Mesenteric fat pad (tissue), 1 donor: Measurements from ENCODE around the gene TCERG1L. TPM values are rescaled to one million over a fixed set of nuclear protein-coding genes. Genes with fewer than 3 reads are reported as not detected.

Experiments used
- DNase-seq: peaks from one replicate; pipeline ENCODE4 v3.0.0-alpha.2; 2020; ENCODE audit warnings: low spot score
- total RNA-seq: library from RNA; stranded (reverse); fragmentation: NEBNext Ultra II Directional; extraction: Animal tissue kit (Norgen Biotek cat#: 25700); gene quantifications from one replicate; pipeline ENCODE4 v1.2.1, GENCODE V29; 2021
- donor health status: DM: yes; HTN: yes; CAD: no.

The TCERG1L gene
- total RNA-seq, 1 donor from 2014 or later: not detected

- DNase-seq: no peak
These were observed 261.3 kb downstream of the TCERG1L start for GRCh38 chr10:131050162-131050766.

DNA sequence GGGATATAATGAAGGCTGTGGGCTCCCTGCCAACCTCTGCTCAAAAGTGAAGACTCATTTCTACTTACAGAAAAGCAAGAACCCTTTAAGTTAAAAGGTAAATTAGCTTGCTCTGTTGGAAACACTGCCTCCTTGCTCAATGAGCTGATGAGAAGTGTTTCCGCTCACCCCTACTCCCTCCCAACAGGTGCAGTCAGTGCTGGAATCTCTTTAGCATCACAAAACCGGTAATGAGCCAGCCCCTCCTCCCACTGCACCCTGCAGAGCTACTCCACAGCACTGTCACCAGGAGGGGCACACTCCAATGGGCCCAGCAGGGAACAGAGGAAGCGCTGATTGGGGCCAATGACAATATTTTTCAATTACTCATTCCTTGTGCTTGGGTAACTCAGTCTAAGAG lies 262.5 kb downstream of the TCERG1L start:
- DNase-seq: no peak

GRCh38 chr10:131048606-131049005 lies 262.9 kb downstream of the TCERG1L start:
- no peak for DNase-seq

- no peak for DNase-seq
These were observed 264.0 kb downstream of the TCERG1L start for GRCh38 chr10:131047501-131047900.

DNA sequence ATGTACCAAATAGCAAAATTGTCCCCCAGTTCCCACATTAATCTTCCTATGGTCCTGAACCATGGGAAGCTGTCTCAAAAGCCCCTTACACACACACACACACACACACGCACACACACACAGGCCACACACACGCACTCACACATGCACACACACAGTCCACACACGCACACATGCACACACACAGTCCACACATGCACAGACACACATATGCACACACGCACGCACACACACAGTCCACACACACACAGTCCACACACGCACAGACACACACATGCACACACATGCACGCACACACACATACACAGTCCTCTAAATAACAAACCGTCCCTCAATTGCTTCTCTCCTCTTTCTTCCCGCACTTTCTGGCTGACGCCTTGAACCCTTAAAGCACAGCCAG lies 265.3 kb downstream of the TCERG1L start:
- DNase-seq: no peak

GRCh38 chr10:131044379-131045111 lies 267.0 kb downstream of the TCERG1L start:
- DNase-seq: no peak

DNA sequence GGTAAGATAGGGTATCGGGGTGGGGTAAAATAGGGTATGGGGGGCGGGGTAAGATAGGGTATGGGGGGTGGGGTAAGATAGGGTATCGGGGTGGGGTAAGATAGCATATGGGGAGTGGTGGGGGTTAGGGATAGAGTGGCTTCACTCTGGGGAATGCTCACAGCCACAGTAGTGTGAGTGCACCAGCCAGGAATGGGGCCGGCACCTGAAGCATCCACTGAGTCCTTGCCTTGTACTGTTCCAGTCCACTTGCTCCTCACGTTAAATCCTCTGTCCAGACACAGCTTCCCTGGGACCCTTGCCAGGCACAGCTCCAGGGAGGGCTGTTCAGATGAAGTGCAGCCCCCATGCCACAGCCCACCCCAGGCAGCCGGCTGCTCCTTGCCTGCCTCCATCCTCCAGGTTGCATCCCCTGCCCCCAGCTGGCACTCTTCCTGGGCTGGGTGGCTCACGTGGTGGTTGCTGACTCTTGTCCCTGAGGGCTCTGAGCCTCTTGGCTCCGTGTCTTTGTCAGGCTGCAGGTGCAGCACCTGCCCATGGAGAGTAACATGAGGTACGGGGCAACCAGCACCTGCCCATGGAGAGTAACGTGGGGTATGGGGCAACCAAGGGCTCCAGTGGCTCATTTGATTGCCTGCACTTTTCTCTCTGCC lies 268.4 kb downstream of the TCERG1L start:
- DNase-seq: no peak
